Myocyte (in vitro differentiated cells): ENCODE measurements around the gene MXRA8. TPM values are rescaled to one million over a fixed set of nuclear protein-coding genes. Genes with fewer than 3 reads are reported as not detected.
"Not testable (repeated sequence)": the region's sequence is repeated elsewhere in the genome, so short reads cannot be mapped to it uniquely, and the experiment has no call there.

Experiments
- DNase-seq: peaks from one replicate; pipeline ENCODE4 v3.0.0-alpha.2; 2012; ENCODE audit warnings: low read depth
- total RNA-seq: library from RNA; depleted of rRNA; stranded (reverse); fragments of >200 nt; gene quantifications from 2 replicates; pipeline ENCODE4 v1.2.3, GENCODE V29; 2014

The MXRA8 gene
- total RNA-seq, 1 donor from 2014 or later, result 224 TPM

GRCh38 chr1:1370094-1370493, 11.7 kb upstream of the MXRA8 start:
- DNase-seq, result not testable (repeated sequence)

GRCh38 chr1:1367315-1367714, 9.0 kb upstream of the MXRA8 start:
- no peak for DNase-seq

- no peak for DNase-seq
Measured at GRCh38 chr1:1366699-1367066, 8.3 kb upstream of the MXRA8 start.

GRCh38 chr1:1365875-1366698, 7.7 kb upstream of the MXRA8 start:
- DNase-seq, result no peak

- DNase-seq, result peak; percentile 54
Measured at GRCh38 chr1:1364266-1364665, 5.9 kb upstream of the MXRA8 start.

- DNase-seq, result peak; percentile 89
Measured at GRCh38 chr1:1361982-1362423, 3.6 kb upstream of the MXRA8 start.

- DNase-seq, result no peak
Measured at GRCh38 chr1:1361233-1361981, 3.1 kb upstream of the MXRA8 start.

GRCh38 chr1:1360506-1361169, 2.3 kb upstream of the MXRA8 start:
- DNase-seq, result peak; percentile 99

- peak; percentile 74 for DNase-seq
Measured at GRCh38 chr1:1359664-1360468, 1.5 kb upstream of the MXRA8 start.

GRCh38 chr1:1359308-1359663, 931 bp upstream of the MXRA8 start:
- DNase-seq, result peak; percentile 70

GRCh38 chr1:1357871-1358432, 403 bp downstream of the MXRA8 start:
- DNase-seq, result peak; percentile 39

- DNase-seq, result peak; percentile 38
Measured at GRCh38 chr1:1356796-1357401, 1.5 kb downstream of the MXRA8 start.

GRCh38 chr1:1356166-1356795, 2.1 kb downstream of the MXRA8 start:
- no peak for DNase-seq

- DNase-seq, result no peak
Measured at GRCh38 chr1:1355416-1355815, 2.9 kb downstream of the MXRA8 start.

- no peak for DNase-seq
Measured at GRCh38 chr1:1354271-1355247, 3.8 kb downstream of the MXRA8 start.

GRCh38 chr1:1353389-1354151, 4.8 kb downstream of the MXRA8 start:
- no peak for DNase-seq

GRCh38 chr1:1352786-1353388, 5.5 kb downstream of the MXRA8 start:
- DNase-seq, result no peak
